CD4-positive, alpha-beta T cell (primary cell): ENCODE data around the gene GDA. TPM values are rescaled to one million over a fixed set of nuclear protein-coding genes. Genes with fewer than 3 reads are reported as not detected.

Source experiments
- ATAC-seq: fragments of 200-7000 bp; cut with Tn5 transposase; one replicate; pipeline ENCODE4 v1.10.0; 2022; ENCODE audit warnings: mild to moderate bottlenecking; ENCODE audit not compliant: poor library complexity
- CTCF ChIA-PET: fragments of 350-600 bp; sonication (Branson Sonifier 250); formaldehyde crosslinking; loops from one replicate; lab custom pipeline; 2021; ENCODE audit warnings: antibody characterized with exemption, inconsistent platforms; lab: Charles Lee
- POLR2A ChIA-PET: fragments of 350-600 bp; sonication (Branson Sonifier 250); formaldehyde crosslinking; loops from one replicate; lab custom pipeline; 2021; ENCODE audit warnings: antibody characterized with exemption, inconsistent platforms; lab: Charles Lee
- DNase-seq, 14 experiments: peaks; one replicate each; pipeline ENCODE4 v3.0.0-alpha.2; 2013 to 2020; ENCODE audit warnings: mixed read lengths in 2 of 14
- H3K27ac ChIP-seq, 2 donors: one replicate each; pipeline versions ENCODE4 v1.5.1 to v1.7.0; 2013; ENCODE audit warnings: low read length in 2 of 2, low read depth in 1 of 2, mild to moderate bottlenecking in 1 of 2
- H3K27me3 ChIP-seq, 2 experiments: 1 replicate in 1 of 2; 2 replicates in 1 of 2; pipeline versions ENCODE4 v1.6.1 to v1.7.0; 2013; ENCODE audit warnings: low read length in 2 of 2, control low read depth in 1 of 2, mild to moderate bottlenecking in 1 of 2, moderate library complexity in 1 of 2; ENCODE audit not compliant: insufficient read depth in 2 of 2, control insufficient read depth in 1 of 2
- H3K36me3 ChIP-seq: one replicate; pipeline ENCODE4 v1.6.1; 2013; ENCODE audit warnings: low read length, control low read depth; ENCODE audit not compliant: insufficient read depth
- H3K4me1 ChIP-seq: one replicate; pipeline ENCODE4 v1.6.1; 2013; ENCODE audit warnings: low read length, control low read depth; ENCODE audit not compliant: insufficient read depth
- H3K4me3 ChIP-seq: one replicate; pipeline ENCODE4 v1.5.1; 2013; ENCODE audit warnings: mild to moderate bottlenecking, low read length, moderate library complexity
- H3K9me3 ChIP-seq, 2 experiments: 1 replicate in 1 of 2; 2 replicates in 1 of 2; pipeline versions ENCODE4 v1.6.1 to v1.7.0; 2013; ENCODE audit warnings: low read length in 2 of 2, mild to moderate bottlenecking in 2 of 2, control low read depth in 1 of 2, moderate library complexity in 1 of 2; ENCODE audit not compliant: control insufficient read depth in 1 of 2, insufficient read depth in 1 of 2
- H3K27ac Mint-ChIP-seq: one replicate; pipeline ENCODE4 v1.8.0; 2020; ENCODE audit warnings: mixed read lengths
- H3K27me3 Mint-ChIP-seq: one replicate; pipeline ENCODE4 v1.8.0; 2021; ENCODE audit warnings: mixed read lengths
- H3K36me3 Mint-ChIP-seq: one replicate; pipeline ENCODE4 v1.8.0; 2021; ENCODE audit warnings: low read depth, mixed read lengths
- H3K4me1 Mint-ChIP-seq: one replicate; pipeline ENCODE4 v1.8.0; 2021; ENCODE audit warnings: low read depth, mixed read lengths
- H3K4me3 Mint-ChIP-seq: one replicate; pipeline ENCODE4 v1.8.0; 2020; ENCODE audit warnings: mild to moderate bottlenecking, mixed read lengths
- H3K9me3 Mint-ChIP-seq: one replicate; pipeline ENCODE4 v1.8.0; 2020; ENCODE audit warnings: mixed read lengths
- CTCF ChIP-seq: fragments of 200-600 bp; IDR thresholded peaks from one replicate; pipeline ENCODE4 v1.8.0; 2022; ENCODE audit warnings: antibody characterized with exemption, mild to moderate bottlenecking
- intact Hi-C, 2 experiments: fragments of 100-400 bp; cut with DNase I in 1 of 2; cut with micrococcal nuclease in 1 of 2; formaldehyde crosslinking; loops; one replicate each; pipeline versions ENCODE4 v1.15.1 to v1.9.0; 2023 to 2025; cut with DNase I, micrococcal nuclease
- total RNA-seq, 174 experiments: library from RNA in 2 of 174; stranded (reverse) in 2 of 174; gene quantifications; one replicate each; pipeline ENCODE4 v1.2.3 and lab custom pipeline; 2021 to 2026

Gene GDA
- total RNA-seq, 2 experiments from 2014 or later = not detected

GRCh38 chr9:72168075-72168474, 18.8 kb downstream of the GDA start:
- H3K36me3 Mint-ChIP-seq = no peaks in the 10 kb centered on the region
- Histone ChIP-seq H3K9me3 (no peaks in the 10 kb centered on the region), H3K4me1 (no peaks in the 10 kb centered on the region), H3K27ac (no peak overlapping the region), H3K27me3 (peaks cover 0 to 4% of the 10 kb centered on the region in 2 experiments), H3K36me3 (no peaks in the 10 kb centered on the region), H3K4me3 (no peak overlapping the region)
- no peak overlapping the region for H3K4me3 Mint-ChIP-seq
- ChIA-PET CTCF (interaction anchor here (0.7 kb wide), 1 partner anchor 808 kb away, joined by 3 read pairs; no protein-coding TSS in a partner anchor), POLR2A (no interaction called here)
- ATAC-seq (no peak), DNase-seq (no peak)
- H3K27ac Mint-ChIP-seq = no peak overlapping the region
- intact Hi-C loops = no loop called here
- TF ChIP-seq CTCF = no peak
- peaks cover 3% of the 10 kb centered on the region for H3K27me3 Mint-ChIP-seq
- H3K4me1 Mint-ChIP-seq = no peaks in the 10 kb centered on the region
- no peaks in the 10 kb centered on the region for H3K9me3 Mint-ChIP-seq

GRCh38 chr9:72169178-72169577, 19.9 kb downstream of the GDA start:
- Mint-ChIP-seq H3K27ac (no peak overlapping the region), H3K36me3 (no peaks in the 10 kb centered on the region), H3K4me1 (no peaks in the 10 kb centered on the region), H3K9me3 (no peaks in the 10 kb centered on the region), H3K4me3 (no peak overlapping the region), H3K27me3 (peaks cover 3% of the 10 kb centered on the region)
- ATAC-seq (no peak), DNase-seq (no peak)
- Histone ChIP-seq H3K4me3 (no peak overlapping the region), H3K4me1 (no peaks in the 10 kb centered on the region), H3K9me3 (no peaks in the 10 kb centered on the region), H3K36me3 (no peaks in the 10 kb centered on the region), H3K27ac (no peak overlapping the region), H3K27me3 (peaks cover 0 to 4% of the 10 kb centered on the region in 2 experiments)
- no peak for TF ChIP-seq CTCF
- ChIA-PET POLR2A (no interaction called here), CTCF (no interaction called here)
- intact Hi-C loops = no loop called here

GRCh38 chr9:72173080-72173479, 23.8 kb downstream of the GDA start:
- H3K4me1 Mint-ChIP-seq = no peaks in the 10 kb centered on the region
- H3K4me3 ChIP-seq = no peak overlapping the region
- ChIA-PET CTCF (interaction anchor here (0.8 kb wide), 1 partner anchor 9 kb away, joined by 3 read pairs; no protein-coding TSS in a partner anchor), POLR2A (no interaction called here)
- H3K36me3 Mint-ChIP-seq = no peaks in the 10 kb centered on the region
- H3K27ac ChIP-seq = no peak overlapping the region
- TF ChIP-seq CTCF = no peak
- no peaks in the 10 kb centered on the region for H3K36me3 ChIP-seq
- no peaks in the 10 kb centered on the region for H3K9me3 ChIP-seq
- no peaks in the 10 kb centered on the region for H3K4me1 ChIP-seq
- no peaks in the 10 kb centered on the region for H3K9me3 Mint-ChIP-seq
- peak in 2 of 14 experiments; percentile 22 to 28 for DNase-seq
- intact Hi-C loops = no loop called here
- H3K27me3 ChIP-seq = peaks cover 0 to 4% of the 10 kb centered on the region in 2 experiments
- no peak overlapping the region for H3K4me3 Mint-ChIP-seq
- H3K27ac Mint-ChIP-seq = no peak overlapping the region
- peaks cover 12% of the 10 kb centered on the region for H3K27me3 Mint-ChIP-seq
- no peak for ATAC-seq
